Hepatocyte (in vitro differentiated cells): ENCODE measurements around the gene FBXL2.

Source experiments
- EZH2 ChIP-seq: fragments of 200-600 bp; sonication (generic); IDR thresholded peaks from 2 replicates; pipeline ENCODE4 v1.6.1; 2016; ENCODE audit warnings: antibody characterized with exemption, mild to moderate bottlenecking, borderline replicate concordance
- TF ChIP-seq, protein P1 (sequence below): fragments of 200-600 bp; sonication (generic); IDR thresholded peaks from 2 replicates; pipeline ENCODE4 v1.5.1; 2016; ENCODE audit warnings: antibody characterized with exemption, mild to moderate bottlenecking; ENCODE audit not compliant: poor library complexity

GRCh38 chr3:33394403-33395054 is 117.3 kb downstream of the FBXL2 start:
- TF ChIP-seq, protein P1, sequence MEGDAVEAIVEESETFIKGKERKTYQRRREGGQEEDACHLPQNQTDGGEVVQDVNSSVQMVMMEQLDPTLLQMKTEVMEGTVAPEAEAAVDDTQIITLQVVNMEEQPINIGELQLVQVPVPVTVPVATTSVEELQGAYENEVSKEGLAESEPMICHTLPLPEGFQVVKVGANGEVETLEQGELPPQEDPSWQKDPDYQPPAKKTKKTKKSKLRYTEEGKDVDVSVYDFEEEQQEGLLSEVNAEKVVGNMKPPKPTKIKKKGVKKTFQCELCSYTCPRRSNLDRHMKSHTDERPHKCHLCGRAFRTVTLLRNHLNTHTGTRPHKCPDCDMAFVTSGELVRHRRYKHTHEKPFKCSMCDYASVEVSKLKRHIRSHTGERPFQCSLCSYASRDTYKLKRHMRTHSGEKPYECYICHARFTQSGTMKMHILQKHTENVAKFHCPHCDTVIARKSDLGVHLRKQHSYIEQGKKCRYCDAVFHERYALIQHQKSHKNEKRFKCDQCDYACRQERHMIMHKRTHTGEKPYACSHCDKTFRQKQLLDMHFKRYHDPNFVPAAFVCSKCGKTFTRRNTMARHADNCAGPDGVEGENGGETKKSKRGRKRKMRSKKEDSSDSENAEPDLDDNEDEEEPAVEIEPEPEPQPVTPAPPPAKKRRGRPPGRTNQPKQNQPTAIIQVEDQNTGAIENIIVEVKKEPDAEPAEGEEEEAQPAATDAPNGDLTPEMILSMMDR, result no peak
- TF ChIP-seq EZH2, result no peak
